Measurements from ENCODE around the gene LSM10.

LSM10 gene

DNA sequence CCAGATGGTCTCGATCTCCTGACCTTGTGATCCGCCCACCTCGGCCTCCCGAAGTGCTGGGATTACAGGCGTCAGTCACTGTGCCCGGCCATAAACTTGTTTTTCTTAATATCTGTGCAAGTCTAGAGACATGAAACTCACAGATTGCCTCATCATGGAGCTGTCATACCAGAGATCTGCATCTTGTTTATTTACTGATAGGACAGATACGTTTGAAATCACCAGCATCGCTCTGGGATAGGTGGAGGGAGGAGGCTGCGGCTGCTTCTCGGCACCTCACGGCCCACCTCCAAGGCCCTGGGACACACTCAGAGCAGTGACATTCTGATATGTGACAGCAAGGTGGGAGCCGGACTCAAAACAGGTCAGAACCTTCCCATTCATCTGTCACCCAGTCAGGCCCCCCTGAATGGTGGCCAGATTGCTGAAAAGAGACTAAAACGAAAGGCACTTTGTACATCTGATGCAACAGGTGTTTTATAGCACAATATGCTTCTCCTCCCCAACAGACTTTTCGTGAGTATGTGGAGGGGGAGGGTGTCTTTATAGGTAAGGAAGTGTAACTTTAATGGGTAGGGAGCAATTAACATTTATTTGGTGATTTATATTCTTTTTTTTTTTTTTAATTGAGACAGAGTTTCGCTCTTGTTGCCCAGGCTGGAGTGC is 18.1 kb upstream of the LSM10 start:
- Histone ChIP-seq H3F3A (ENCODE audit: insufficient read depth) (no peaks in the 10 kb centered on the region), H4K20me1 (ENCODE audit: low read depth, low read length) (no peaks in the 10 kb centered on the region), H3K9me2 (replicated peaks; ENCODE audit: insufficient read depth, low read length) (no peaks in the 10 kb centered on the region), H3K4me2 (ENCODE audit: low read depth, low read length, poor library complexity, severe bottlenecking) (no peak overlapping the region), H3K36me3 (ENCODE audit: low read length) (no peaks in the 10 kb centered on the region), H3K9ac (ENCODE audit: low read length) (no peak overlapping the region), H3K27ac (ENCODE audit: low read depth, low read length) (no peak overlapping the region), H3K4me3 (ENCODE audit: insufficient read depth, low read length, poor library complexity, severe bottlenecking) (no peak overlapping the region), H3K9me3 (ENCODE audit: insufficient read depth, low read length) (no peaks in the 10 kb centered on the region), H3K79me2 (ENCODE audit: insufficient read depth, low read length) (no peaks in the 10 kb centered on the region), H2AFZ (ENCODE audit: low read depth, low read length, severe bottlenecking) (no peak overlapping the region), H3K27me3 (ENCODE audit: low read length) (no peaks in the 10 kb centered on the region)
- TF ChIP-seq CTCF (IDR thresholded peaks at IDR 0.05; ENCODE audit: insufficient read depth, low read length, poor library complexity, severe bottlenecking) = no peak
- TF ChIP-seq EZH2phosphoT487 (conservative IDR thresholded peaks at IDR 0.05; ENCODE audit: low read length) = no peak

GRCh38 chr1:36414384-36414783 is 16.7 kb upstream of the LSM10 start:
- TF ChIP-seq EZH2phosphoT487 (conservative IDR thresholded peaks at IDR 0.05; ENCODE audit: low read length) (no peak), CTCF (IDR thresholded peaks at IDR 0.05; ENCODE audit: insufficient read depth, low read length, poor library complexity, severe bottlenecking) (no peak)
- H3K79me2 ChIP-seq (ENCODE audit: insufficient read depth, low read length) = no peaks in the 10 kb centered on the region
- no peaks in the 10 kb centered on the region for H3K9me2 ChIP-seq (replicated peaks; ENCODE audit: insufficient read depth, low read length)
- H3K9ac ChIP-seq (ENCODE audit: low read length) = no peak overlapping the region
- no peaks in the 10 kb centered on the region for H3F3A ChIP-seq (ENCODE audit: insufficient read depth)
- H3K27me3 ChIP-seq (ENCODE audit: low read length) = no peaks in the 10 kb centered on the region
- H3K36me3 ChIP-seq (ENCODE audit: low read length) = no peaks in the 10 kb centered on the region
- H3K9me3 ChIP-seq (ENCODE audit: insufficient read depth, low read length) = no peaks in the 10 kb centered on the region
- H3K4me2 ChIP-seq (ENCODE audit: low read depth, low read length, poor library complexity, severe bottlenecking) = no peak overlapping the region
- no peak overlapping the region for H3K4me3 ChIP-seq (ENCODE audit: insufficient read depth, low read length, poor library complexity, severe bottlenecking)
- no peak overlapping the region for H3K27ac ChIP-seq (ENCODE audit: low read depth, low read length)
- no peak overlapping the region for H2AFZ ChIP-seq (ENCODE audit: low read depth, low read length, severe bottlenecking)
- no peaks in the 10 kb centered on the region for H4K20me1 ChIP-seq (ENCODE audit: low read depth, low read length)

GRCh38 chr1:36411674-36412648 is 14.3 kb upstream of the LSM10 start:
- no peak overlapping the region for H3K27ac ChIP-seq (ENCODE audit: low read depth, low read length)
- no peaks in the 10 kb centered on the region for H3K79me2 ChIP-seq (ENCODE audit: insufficient read depth, low read length)
- H3F3A ChIP-seq (ENCODE audit: insufficient read depth) = no peaks in the 10 kb centered on the region
- H3K4me2 ChIP-seq (ENCODE audit: low read depth, low read length, poor library complexity, severe bottlenecking) = no peak overlapping the region
- no peak for TF ChIP-seq EZH2phosphoT487 (conservative IDR thresholded peaks at IDR 0.05; ENCODE audit: low read length)
- no peak for TF ChIP-seq CTCF (IDR thresholded peaks at IDR 0.05; ENCODE audit: insufficient read depth, low read length, poor library complexity, severe bottlenecking)
- no peaks in the 10 kb centered on the region for H3K9me2 ChIP-seq (replicated peaks; ENCODE audit: insufficient read depth, low read length)
- H4K20me1 ChIP-seq (ENCODE audit: low read depth, low read length) = no peaks in the 10 kb centered on the region
- H3K9ac ChIP-seq (ENCODE audit: low read length) = no peak overlapping the region
- no peak overlapping the region for H3K4me3 ChIP-seq (ENCODE audit: insufficient read depth, low read length, poor library complexity, severe bottlenecking)
- no peak overlapping the region for H2AFZ ChIP-seq (ENCODE audit: low read depth, low read length, severe bottlenecking)
- H3K36me3 ChIP-seq (ENCODE audit: low read length) = no peaks in the 10 kb centered on the region
- no peaks in the 10 kb centered on the region for H3K9me3 ChIP-seq (ENCODE audit: insufficient read depth, low read length)
- H3K27me3 ChIP-seq (ENCODE audit: low read length) = no peaks in the 10 kb centered on the region

Data from SU-DHL-6 (cell line).